HG03460 (cell line): ENCODE data around the gene SLC23A3.

Experiments used
- ATAC-seq: cut with Tn5 transposase; IDR thresholded peaks from one replicate; pipeline ENCODE4 v1.9.1; 2021; ENCODE audit not compliant: unreplicated experiment

The SLC23A3 gene, protein sequence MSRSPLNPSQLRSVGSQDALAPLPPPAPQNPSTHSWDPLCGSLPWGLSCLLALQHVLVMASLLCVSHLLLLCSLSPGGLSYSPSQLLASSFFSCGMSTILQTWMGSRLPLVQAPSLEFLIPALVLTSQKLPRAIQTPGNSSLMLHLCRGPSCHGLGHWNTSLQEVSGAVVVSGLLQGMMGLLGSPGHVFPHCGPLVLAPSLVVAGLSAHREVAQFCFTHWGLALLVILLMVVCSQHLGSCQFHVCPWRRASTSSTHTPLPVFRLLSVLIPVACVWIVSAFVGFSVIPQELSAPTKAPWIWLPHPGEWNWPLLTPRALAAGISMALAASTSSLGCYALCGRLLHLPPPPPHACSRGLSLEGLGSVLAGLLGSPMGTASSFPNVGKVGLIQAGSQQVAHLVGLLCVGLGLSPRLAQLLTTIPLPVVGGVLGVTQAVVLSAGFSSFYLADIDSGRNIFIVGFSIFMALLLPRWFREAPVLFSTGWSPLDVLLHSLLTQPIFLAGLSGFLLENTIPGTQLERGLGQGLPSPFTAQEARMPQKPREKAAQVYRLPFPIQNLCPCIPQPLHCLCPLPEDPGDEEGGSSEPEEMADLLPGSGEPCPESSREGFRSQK

GRCh38 chr2:219169930-219170654, at the start of gene SLC23A3:
SLC23A3 (minus strand) TSS chr2:219170029; CDS start chr2:219169984, 45 bp downstream.
- ATAC-seq = no peak

DNA sequence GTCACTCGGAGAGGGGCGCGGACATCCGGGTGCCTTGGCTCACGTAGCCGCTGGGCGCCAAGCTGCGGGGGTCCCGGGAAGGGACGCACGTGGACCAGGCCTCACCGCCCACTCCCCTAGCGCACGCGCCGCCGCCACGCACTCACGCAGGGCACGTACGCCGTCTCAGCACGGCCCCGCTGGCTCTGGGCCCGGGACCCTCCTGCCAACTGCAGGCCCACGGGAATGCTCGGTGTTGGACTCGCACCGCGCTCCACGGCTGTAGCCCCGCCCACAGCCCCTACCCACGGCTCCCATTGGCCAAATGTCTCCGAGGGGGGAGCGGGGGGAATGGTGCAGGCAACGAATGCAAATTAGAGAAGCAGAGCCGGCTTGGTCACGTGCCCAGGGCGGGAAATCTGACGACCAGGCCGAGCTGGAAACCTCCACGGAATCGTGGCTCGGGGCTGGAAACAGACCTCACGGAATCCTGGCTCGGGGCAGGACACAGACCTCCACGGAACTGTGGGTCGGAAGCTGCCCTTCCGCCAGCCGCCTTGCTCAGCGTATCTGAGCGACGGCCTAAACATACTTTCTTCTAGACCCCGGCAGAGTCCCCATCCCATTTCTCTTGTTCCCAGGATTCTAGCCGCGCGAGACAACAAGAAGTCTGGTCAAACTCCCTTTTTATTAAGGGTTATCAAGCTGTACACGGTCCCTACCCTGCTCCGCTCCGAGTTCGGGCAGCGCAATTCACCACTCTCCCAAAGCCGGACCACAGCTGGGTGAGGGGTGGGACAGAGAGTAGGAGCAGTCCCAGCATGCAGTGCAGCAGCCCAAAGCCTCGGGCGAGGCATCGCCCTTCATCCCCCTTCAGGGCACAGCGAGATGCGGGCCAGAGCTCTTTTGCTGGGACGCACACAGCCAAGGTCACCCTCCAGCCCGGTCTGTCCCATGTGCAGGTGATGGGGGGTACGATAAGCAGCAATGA, 49.2 kb upstream of the SLC23A3 start, which contains the start of gene ABCB6:
ABCB6 (minus strand) TSS at position 227 of the 970 bp plus-strand sequence. CDS start 285 bp downstream, outside the sequence.
- ATAC-seq = peak; percentile 85

DNA sequence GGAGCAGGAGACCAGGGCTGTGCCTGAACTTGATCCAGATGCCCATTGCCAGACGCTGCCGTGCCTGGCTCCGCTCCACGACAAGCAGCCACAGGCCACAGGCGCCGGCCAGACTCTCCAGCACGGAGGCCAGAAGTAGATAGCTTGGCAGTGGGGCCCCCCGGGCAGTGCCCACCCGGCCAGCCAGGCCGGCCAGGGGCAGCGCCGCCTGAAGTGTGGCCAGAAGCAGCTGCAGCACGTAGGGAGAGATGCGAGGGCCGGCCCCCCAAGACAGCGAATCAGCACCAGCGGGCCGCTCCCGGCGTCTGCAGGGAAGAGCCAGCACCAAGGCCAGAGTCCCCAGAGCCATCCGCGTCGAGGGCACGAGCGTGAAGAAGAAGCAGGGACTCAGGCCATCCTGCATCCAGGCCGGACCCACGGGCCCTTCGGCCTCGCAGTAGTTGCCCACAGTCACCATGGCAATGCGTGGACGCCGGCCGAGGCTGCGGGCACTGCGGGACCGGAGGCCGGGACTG, 48.4 kb upstream of the SLC23A3 start:
- peak; percentile 26 for ATAC-seq

- ATAC-seq = no peak
These were observed 46.7 kb upstream of the SLC23A3 start for GRCh38 chr2:219216535-219216915.

DNA sequence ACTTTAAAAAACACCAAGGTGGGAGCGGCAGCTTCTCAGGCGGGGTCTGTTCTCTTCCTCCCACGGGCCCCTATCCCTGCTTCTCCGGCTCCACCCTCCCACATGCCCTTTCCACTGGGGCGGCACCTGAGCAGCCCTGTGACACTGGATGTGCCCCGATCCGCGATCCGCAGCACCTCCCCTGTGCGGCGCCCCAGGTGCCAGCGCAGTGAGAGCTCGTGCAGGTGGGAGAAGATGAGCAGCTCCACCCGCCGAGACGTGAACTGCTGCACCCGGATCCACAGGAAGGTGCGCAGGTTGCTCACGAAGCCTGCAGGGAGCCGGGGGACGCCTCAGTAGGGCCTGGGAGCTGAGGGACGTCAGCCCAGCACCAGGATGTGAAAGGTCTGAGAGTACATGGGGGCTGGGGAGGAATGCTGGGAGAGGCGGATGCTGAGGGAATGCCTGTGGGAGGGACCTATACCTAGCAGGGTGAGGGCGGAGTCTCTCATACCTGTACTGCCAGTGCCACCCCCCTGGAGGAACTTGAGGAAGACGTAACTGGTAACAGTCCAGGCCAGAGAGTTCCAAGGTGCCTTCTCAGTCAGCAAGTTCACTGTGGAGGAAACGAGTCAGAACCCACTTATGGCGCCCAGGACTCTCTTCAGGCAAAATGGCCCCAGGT, 46.2 kb upstream of the SLC23A3 start:
- no peak for ATAC-seq

GRCh38 chr2:219214786-219215185, 45.0 kb upstream of the SLC23A3 start:
- no peak for ATAC-seq

GRCh38 chr2:219214141-219214540, 44.3 kb upstream of the SLC23A3 start:
- no peak for ATAC-seq

- ATAC-seq = no peak
These were observed 43.8 kb upstream of the SLC23A3 start for GRCh38 chr2:219213486-219214071.

GRCh38 chr2:219213026-219213415, 43.2 kb upstream of the SLC23A3 start:
- no peak for ATAC-seq

GRCh38 chr2:219210886-219211362, 41.1 kb upstream of the SLC23A3 start:
- no peak for ATAC-seq

DNA sequence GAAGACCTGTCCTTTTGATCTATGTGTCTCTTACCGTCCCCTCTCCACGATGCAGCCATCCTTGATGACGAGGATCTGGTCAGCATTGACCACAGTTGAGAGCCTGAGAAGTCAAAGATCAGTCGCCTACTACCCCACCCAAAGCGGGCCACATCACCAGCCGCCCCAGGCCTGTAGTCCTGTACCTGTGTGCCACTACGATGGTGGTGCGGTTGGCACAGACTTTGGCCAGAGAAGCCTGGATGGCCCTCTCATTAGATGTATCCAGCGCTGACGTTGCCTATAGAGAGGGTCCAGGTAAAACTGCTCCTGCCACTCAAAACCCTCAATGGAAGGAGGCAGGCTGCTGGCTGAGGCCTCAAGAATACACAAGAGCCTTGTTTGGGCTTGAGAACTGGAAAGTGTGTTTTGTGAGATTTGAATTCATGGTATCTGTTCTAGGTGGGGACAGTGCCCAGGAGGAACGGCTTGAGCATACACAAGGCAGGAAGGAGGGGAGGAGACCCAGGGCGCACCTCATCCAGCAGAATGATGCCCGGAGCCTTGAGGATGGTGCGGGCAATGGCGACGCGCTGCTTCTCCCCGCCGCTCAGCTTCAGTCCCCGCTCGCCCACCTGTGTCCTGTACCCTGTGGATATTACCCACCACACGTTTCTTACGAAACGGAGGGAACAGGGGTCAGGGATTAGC, 40.5 kb upstream of the SLC23A3 start:
- no peak for ATAC-seq

DNA sequence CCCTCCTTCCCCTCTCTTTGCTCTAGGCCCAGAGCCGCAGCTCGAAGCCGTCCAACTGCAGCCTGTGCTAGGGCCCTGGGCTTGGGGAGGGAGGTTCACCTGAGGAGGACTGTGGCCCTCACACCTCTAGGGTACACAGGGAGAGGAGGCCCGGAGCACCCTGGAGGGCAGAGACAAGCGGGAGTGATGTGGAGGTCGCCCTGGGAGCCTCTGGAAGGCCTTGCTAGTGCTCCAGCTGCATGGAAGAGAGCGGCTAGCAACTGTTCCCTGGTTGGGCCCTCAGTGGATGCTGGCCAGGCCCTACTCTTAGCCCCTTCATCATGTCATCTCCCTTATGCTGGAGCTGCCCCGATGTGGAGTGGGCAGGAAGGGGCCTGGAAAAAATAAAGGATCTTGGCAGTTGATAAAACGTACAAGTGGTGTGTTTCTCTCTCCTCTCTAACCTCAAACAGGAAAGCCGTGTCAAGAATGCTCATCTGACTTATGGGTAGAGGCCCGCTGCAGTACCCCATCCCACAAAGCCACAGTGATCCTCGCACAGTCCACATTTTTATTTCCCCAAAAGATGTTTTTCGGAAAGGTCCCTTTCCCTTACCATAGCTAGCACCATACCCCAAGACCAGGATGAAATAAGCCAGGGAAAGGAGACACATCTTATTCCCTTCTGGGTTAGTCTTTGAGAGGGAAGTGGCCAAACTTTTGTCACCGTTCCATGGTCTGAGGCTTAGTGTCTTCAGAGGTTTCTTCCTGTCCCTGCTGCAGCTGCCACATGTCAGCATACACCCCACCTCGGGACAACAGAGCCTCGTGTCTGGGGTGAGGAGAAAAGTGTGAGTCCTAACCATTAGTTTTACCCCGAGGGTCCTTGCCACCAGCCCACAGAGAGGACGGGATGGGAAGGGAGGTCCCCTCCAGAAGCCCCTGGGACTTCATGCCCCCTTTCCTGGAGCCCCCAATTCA, 39.7 kb upstream of the SLC23A3 start:
- no peak for ATAC-seq

DNA sequence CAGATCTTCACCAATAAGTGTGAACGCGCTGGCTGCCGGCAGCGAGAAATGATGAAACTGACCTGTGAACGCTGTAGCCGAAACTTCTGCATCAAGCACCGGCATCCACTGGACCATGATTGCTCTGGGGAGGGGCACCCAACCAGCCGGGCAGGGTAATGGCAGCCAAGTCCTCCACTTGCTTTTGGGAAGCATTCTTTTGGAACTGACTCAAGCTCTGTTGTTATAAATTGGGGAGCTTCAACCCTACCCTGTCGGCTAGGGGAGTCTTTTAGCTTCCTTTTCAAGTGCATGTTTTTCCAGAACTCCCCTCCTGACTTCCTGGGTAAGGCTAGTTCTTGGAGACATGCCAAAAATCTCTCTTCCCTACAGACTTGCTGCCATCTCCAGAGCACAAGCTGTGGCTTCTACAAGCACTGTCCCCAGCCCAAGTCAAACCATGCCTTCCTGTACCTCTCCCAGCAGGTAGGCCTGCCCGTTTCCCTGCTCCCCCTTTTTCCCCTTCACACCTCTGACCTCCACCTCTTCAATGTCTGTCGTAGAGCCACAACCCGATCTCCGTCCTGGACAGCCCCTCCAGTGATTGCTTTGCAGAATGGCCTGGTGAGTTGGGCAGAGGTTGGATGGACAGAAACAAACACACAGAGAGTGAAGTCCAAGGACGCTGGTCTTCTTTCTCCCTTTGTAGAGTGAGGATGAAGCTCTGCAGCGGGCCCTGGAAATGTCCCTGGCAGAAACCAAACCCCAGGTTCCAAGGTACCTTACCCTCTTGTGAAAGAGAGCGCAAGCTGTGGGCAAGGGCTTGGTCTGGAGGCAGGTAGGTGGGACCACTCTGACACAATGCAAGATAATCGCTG, 38.3 kb upstream of the SLC23A3 start:
- no peak for ATAC-seq

DNA sequence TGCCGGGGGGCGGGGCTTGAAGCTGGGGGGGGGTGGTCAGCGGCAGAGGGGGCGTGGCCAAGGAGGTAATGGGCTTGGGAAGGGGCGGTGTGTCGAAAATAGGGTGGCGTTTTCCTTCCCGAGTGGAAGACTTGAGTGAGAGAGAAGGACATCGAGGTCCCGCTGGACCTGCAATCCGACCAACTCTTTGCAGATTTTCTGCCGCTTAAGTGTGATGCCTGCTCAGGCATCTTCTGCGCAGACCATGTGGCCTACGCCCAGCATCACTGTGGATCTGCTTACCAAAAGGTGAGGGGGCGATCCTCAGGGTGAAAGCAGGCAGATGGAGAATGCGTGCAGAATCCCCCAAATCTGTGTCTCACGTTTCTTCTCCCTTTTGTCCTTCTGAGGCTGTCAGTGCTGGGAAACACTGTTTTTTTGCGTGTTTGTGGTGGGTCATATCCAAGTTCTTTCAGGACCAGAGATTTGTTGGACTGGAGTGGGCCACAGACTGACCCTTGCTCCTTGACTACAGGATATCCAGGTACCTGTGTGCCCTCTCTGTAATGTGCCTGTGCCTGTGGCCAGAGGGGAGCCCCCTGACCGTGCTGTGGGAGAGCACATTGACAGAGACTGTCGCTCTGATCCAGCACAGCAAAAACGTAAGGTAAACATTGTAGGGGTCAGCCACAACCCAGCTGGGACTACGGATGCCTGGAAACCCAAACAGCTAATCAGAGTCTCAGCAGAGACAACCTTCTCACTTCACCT, 37.5 kb upstream of the SLC23A3 start:
- no peak for ATAC-seq

DNA sequence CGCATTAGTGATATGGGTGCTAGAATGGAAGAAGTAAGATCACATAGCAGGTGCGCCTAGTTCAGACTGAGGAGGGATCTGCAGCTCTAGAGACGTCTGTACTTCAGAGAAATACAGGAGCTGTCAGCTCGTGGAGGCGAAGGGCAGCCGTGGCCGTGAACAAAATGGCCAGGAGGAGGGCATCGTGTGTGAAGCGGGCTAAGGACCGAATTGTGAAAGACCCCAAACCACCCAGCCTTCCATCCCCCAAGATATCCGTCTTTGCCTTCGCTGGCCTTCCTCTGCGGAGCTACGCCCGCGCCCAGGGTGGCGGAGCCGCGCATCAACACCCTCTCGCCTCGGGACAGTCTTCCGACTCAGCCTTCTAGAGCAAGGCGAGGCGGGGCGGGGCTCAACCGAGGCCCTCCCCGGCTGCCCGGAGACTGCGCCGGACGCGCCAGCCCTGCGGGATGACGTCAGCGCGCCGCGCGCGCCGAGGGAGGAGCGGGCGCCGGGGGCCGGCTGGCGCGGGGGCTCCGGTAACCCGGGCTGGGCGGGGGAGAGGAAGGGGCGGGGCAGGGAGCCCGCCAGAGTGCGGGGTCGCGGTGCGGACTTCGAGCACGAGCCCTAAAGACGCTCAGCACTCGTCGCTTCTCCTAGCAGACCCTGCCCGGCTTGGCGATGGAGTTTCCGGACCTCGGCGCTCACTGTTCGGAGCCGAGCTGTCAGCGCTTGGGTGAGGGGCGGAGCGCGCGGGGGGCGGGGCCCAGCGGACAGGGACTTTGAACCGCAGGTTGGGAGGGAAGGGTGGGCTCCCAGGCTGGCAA, 36.7 kb upstream of the SLC23A3 start, which contains the start of gene ZFAND2B:
ZFAND2B (plus strand) TSS at position 455 of the 806 bp plus-strand sequence; CDS start at position 661, 206 bp downstream.
- peak; percentile 97 for ATAC-seq
